Right lung (tissue), 5 donors: Measurements from ENCODE around the gene AP2A1. TPM values are rescaled to one million over a fixed set of nuclear protein-coding genes. Genes with fewer than 3 reads are reported as not detected.
"Not testable (repeated sequence)": the region's sequence is repeated elsewhere in the genome, so short reads cannot be mapped to it uniquely, and the experiment has no call there.

Experiments
- DNase-seq, 2 donors: peaks; one replicate each; pipeline ENCODE4 v3.0.0-alpha.2; 2013
- polyA plus RNA-seq, 5 donors: library from polyadenylated mRNA; unstranded; fragments of 120-200 nt; gene quantifications; one replicate each; pipeline versions ENCODE4 v1.2.1 to v1.2.3, GENCODE V29; 2013; ENCODE audit warnings: inconsistent platforms in 1 of 5, low replicate concordance in 1 of 5; ENCODE audit not compliant: insufficient read length in 5 of 5, insufficient read depth in 1 of 5

The AP2A1 gene
- polyA plus RNA-seq, 5 donors, result 47.8 to 87.2 (median 57.3) TPM

DNA sequence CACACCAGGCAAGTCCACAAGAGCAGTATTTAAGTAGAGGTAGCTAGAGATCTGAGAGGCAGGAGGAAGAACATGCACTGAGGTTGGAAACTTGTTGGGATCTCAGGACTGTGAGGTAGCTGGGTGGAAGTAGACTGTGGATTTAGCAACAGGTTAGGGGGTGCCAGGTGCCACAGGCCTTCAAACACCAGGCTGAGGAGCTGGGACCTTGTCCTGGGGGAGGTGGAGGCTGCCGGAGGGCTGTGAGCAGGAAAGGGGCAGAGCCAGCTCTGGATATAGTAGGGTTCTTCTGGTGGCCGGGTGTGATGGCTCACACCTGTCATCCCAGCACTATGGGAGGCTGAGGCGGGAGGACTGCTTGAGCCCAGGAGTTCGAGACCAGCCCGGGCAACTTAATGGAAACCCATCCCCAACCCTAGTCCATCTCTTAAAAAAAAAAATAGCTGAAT lies 43.2 kb downstream of the AP2A1 start:
- no peak for DNase-seq

DNA sequence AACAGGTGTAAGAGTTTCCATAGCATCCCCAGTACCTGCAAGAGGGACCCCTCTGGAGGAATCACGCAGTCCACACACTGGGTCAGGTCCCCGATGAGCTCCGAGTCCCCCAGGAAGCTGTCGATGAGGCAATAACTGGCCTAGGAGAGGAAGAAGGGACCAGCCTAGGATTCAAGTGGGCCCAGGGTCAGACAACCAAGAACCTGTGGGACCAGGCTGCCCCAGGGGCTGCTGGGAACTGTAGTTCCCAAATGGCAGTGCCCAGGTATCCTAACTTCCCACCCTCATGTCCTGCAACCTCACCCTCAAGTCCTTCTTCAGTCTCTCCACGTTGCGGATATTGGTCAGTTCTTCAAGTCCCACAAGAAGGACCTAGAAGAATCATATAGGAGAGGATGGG lies 44.5 kb downstream of the AP2A1 start:
- DNase-seq, result no peak

DNA sequence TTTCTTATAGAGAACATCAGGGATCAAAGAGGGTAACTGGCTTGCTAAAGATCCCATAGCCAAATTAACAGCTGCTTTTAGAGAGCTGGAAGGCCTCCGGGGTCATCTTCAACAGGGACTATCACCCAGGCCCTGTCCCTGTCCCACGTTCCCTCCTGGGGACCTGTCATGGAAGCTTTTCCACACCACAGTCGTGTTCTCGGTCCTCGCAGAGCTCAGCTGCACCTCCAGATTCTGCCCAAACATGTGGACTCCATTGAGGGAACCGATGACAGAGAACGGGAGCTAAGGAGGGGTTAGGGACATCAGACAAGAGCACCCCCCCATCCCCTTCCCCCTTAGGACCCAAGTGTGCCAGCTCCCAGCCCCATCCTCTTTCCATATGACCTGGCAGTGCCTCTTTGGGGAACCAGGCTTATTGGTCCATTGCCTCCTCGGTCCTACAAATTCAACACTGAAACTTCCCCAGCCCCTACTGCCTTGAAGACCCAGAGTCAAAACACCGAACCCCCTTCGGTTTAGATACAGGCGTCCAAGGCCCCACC lies 45.7 kb downstream of the AP2A1 start:
- DNase-seq, result no peak

DNA sequence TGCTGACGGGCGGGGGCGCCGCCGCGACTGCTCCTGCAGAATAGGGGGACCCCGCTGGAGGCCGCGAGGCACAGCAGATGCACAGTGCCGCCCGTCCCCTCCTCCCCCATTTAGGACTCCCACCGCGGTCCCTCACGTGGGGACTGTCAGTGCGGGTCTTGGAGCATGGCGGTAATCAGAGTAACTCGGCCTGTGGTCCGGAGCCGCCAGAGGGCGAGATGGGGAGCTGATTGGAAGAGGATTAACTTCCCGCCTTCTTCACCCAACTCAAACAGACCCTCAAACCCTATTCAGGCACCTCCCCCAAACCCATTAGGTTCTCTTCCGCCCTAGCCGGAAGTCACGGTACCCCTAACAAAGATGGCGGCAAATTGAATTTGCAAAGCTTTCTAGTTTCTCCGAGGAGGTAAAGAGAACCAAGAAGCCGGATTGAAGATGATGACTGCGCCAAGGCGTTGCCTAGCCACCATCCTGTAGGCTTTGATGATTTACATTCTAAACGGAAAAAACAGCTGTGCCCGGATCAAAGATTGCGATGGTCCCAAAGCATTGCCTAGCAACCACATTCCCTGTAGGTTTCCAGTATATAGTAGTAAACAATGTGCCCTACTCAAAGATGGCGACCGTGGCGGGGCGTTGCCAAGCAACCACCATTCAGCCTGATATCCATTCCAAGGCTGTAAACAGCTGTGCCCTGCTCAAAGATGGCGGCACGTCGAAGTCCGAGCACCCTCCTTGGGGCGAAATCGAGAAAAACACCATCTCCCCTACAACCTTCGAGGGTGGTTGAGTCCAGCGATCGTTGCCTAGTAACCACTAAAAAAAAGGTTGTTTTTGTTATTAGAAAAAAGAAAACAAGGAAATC lies 46.4 kb downstream of the AP2A1 start, which contains the start of gene FUZ:
FUZ (minus strand) TSS at position 296 of the 865 bp plus-strand sequence; CDS start at position 110, 186 bp downstream.
- DNase-seq, result peak; percentile 97 to 98

DNA sequence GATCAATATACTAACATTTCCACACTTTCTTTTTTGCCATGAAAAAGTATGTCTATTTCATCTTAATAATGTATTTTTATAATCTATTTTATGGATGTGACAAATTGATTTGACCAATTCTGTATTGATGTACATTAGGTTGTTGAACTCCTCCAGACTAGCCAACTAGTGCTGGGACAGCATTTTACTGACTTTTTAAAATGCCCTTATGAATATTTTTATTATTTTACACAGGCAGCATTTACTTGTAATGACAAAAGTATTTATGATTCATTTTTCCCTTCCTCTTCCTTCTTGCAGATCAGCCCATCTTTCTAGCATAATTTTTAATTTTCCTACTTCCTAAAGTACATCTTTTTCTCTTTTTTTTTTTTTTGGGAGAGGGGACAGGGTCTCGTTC lies 47.2 kb downstream of the AP2A1 start:
- DNase-seq, result no peak

DNA sequence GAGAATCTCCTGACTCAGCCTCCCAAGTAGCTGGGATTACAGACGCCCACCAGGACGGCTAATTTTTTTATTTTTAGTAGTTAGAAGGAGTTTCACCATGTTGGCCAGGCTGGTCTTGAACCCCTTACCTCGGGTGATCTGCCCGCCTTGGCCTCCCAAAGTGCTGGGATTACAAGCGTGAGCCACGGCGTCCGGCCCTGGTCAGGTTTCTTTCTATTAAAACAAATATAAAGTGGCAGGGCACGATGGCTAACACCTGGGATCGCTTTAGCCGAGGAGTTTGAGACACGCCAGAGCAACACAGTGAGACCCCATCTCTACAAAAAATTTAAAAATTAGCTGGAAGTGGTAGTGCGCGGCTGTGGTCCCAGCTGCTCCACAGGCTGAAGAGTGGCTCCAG lies 49.8 kb downstream of the AP2A1 start:
- no peak for DNase-seq

DNA sequence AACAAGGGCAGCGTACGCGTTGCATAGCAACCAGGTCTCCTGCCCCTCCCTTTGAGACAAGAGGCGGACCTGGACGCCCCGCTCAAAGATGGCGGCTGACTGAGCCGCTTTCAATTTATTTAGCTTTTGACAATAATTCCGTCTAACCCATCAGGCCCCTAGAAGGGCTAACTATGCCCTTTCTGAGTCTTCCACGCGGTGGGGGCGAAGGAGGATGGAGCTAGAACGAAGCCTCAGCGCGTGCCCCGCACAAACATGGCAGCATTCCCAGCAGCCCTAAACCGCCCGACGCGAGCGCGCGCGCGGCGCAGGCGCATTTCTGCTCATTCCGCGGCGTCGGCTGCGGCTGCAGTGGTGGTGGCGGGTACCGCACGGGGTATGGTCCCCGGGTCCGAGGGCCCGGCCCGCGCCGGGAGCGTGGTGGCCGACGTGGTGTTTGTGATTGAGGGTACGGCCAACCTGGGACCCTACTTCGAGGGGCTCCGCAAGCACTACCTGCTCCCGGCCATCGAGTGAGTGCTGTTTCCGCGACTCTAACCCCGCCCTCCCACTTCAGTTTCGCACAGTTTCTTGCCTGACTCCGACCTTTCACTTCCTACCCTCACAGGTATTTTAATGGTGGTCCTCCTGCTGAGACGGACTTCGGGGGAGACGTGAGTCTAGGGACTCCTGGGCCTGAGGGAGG lies 51.3 kb downstream of the AP2A1 start, which contains the start of gene MED25:
MED25 (plus strand) TSS at position 326 of the 685 bp plus-strand sequence; CDS start at position 379, 53 bp downstream.
- peak; percentile 95 to 96 for DNase-seq

DNA sequence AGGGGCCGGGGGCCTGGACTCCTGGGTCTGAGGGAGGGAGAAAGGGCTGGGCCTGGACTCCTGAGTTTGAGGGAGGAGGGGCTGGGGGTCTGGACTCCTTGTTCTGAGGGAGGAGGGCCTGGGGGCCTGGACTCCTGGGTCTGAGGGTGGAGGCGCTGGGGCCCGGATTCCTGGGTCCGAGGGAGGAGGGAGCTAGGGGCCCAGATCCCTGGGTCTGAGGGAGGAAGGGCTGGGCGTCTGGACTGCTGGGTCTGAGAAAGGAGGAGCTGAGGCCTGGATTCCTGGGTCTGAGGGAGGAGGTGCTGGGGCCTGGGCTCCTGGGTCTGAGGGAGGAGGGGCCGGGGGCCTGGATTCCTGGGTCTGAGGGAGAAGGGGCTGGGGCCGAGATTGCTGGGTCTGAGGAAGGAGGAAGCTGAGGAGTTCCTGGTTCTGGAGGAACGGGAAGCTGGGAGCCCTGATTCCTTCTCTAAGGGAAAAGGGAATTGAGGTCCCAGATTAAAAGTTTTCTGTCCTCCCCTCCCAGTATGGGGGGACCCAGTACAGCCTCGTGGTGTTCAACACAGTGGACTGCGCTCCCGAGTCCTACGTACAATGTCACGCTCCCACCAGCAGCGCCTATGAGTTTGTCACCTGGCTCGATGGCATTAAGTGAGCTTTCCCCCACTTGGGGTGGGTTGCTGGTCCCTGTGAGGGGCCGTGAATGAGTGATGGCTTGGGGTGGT lies 52.0 kb downstream of the AP2A1 start:
- no peak for DNase-seq

DNA sequence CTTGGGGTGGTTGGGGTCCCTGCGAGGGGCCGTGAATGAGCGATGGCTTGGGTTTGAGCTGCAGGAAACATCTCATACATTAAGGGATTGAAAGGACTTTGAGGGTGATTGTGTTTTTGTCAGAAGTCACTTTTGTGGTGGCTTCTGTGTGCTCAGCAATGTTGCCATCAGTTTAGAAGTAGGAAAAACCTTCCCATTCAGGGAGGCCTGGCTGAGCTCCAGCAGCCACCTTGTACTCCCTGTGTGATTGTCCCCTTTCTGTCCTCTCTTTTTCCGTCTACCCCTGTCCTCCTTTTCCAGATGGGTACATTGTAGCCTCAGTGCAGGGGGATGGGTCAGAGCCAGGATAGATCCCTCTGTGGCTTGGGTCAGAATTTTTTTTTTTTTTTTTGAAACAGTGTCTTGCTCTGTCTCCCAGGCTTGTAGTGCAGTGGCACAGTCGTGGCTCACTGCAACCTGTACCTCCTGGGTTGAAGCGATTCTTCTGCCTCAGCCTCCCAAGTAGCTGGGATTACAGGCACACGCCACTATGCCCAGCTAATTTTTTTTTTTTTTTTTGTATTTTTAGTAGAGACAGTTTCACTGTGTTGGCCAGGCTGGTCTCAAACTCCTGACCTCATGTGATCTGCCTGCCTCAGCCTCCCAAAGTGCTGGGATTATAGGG lies 52.8 kb downstream of the AP2A1 start:
- DNase-seq, result not testable (repeated sequence)

DNA sequence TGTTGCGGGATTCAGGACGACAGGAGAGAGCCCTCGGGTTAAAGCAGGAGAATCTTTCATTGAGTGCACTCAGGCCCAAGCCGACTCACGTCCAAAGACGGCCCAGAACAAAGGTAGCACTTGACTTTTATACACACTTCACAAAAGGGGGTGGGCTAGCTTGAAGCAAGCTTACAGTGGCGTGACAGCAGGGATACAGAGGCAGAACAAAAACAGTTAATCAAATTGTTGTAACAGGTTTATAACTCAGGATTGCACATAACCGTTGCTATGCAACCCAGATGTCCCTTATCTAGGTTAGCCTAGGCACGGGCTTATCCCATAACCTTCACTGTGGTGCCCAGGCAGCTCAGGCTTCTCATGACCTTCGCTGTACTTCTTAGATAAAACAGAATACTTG lies 53.3 kb downstream of the AP2A1 start:
- no peak for DNase-seq

DNA sequence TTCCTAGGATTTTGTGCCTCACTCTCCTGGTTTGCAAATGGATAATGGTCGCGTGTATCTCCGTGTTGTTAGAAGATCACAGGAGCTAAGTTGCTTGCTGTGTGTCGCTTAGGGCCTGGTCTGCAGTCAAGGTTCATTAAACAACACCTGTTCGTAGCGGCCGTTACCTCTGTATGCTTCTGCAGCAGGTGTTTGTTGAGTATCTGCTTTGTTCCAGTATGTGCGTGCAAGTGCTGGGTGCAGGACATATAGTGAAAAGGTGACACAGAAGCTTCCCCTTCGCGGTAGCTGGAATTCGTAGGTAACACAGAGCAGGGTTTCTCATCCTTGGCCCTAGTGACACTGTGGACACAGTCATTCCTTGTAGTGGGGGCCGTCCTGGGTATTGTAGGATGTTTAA lies 56.7 kb downstream of the AP2A1 start:
- no peak for DNase-seq

DNA sequence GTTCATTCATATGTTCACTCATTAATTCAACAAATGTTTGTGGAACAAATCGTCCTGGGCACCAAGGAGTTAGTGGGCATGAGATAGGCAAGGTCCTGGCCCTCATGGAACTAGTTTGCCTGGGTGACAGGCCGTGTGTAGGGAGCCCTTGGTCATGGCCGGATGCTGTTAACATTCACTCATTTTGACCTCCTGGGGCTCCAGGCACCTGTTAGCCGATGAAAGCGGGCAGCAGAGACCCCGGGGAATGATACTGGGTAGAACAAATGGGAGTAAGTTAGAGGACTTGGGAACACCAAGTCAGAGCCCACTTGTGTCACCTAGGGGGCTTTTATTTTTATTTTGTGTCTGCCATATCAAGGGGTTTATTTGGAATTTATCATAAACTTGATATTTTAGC lies 57.9 kb downstream of the AP2A1 start:
- DNase-seq, result no peak

DNA sequence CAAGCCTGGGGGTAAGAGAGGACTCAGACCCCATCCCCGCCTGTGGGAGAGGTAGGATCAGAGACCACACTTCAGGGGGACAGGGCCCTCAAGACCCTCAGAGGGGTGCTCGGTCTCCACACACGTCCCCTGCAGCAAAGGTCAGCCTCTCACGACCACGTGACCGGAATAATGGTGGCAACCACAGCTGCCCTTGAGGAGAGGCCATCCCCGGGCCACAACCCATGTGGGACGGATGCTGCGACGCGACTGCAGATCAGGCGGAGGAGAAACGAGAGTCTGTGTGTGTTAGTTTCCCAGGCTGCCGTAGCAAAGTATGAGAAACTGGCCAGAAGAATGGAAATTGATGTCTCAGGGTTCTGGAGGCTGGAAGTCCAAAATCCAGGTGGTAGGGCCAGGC lies 60.2 kb downstream of the AP2A1 start:
- DNase-seq, result no peak

DNA sequence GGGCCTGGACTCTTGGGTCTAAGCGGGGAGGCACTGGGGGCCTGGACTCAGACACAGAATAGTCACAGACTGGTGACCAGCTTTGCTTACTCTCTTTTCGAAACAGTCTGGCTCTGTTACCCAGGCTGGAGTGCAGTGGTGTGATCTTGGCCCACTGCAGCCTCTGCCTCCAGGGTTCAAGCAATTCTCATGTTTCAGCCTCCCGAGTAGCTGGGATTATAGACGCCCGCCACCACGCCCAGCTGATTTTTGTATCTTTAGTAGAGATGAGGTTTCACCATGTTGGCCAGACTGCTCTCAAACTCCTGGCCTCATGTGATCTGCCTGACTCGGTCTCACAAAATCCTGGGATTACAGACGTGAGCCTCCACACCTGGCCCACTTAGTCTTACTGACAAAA lies 62.4 kb downstream of the AP2A1 start:
- no peak for DNase-seq

DNA sequence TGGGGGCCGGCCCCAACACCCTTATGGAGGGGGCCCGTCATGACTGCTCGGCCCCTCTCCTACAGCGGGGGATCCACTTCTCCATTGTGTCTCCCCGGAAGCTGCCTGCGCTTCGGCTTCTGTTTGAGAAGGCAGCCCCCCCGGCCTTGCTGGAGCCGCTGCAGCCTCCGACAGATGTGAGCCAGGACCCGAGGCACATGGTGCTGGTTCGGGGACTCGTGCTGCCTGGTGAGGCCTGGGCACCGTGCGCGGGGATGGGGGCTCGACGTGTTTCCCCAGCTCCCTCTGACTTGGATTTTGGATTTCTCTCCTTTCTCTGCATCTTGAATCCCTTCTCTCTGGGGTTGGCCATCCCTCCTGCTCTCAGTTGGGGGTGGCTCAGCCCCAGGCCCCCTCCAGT lies 62.9 kb downstream of the AP2A1 start:
- DNase-seq, result no peak

DNA sequence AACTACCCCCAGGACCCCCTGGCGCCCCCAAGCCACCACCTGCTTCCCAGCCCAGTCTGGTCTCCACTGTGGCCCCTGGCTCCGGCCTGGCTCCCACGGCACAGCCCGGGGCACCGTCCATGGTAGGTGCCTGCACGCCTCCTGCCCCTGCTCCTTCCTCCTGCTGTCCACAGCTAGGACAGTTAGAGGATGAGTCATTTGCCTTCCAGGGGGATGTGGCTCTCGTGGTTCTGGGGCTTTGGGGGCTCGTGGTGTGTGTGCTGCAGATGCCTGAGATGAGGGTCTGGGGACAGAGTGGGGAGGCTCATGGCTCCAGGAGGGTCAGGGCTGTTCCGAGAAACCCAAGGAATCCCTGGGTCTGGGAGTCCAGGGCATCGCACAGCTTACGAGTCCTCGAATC lies 64.0 kb downstream of the AP2A1 start:
- DNase-seq, result no peak

DNA sequence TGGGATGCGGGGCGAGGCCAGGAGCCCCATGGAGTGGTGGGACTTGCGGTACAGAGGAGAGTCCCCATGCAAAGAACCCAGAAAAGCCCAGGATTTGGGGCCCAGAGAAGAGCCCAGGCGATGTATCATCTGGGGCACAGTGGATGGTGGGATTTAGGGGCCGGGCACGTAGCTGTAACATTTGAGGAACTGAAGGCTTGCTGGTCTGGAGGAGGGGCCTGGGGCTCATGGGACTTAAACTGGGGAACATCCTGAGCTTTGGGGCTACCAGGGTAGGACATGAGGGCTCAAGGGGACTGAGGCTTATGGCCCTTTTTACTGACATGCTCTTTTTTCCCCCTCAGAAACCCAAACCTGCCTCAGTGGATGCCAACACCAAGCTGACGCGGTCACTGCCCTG lies 64.8 kb downstream of the AP2A1 start:
- no peak for DNase-seq

DNA sequence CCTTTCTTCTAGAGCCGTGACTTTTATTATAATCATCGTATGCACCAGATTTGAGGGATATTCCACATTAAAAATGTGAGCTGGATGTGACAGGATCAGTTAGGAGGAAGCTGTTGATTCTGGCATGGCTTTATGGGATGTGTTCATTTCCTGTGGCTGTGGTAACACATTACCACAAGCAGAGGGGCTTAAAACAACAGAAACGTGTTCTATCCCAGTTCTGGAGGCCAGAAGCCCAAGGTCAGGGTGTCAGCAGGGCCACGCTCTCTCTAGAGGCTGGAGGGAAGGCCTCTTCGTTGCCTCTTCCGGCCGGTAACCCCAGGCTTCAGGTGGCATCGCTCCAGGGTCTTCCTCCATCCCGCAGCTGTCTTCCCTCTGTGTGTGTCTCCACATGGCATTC lies 65.8 kb downstream of the AP2A1 start:
- DNase-seq, result no peak

DNA sequence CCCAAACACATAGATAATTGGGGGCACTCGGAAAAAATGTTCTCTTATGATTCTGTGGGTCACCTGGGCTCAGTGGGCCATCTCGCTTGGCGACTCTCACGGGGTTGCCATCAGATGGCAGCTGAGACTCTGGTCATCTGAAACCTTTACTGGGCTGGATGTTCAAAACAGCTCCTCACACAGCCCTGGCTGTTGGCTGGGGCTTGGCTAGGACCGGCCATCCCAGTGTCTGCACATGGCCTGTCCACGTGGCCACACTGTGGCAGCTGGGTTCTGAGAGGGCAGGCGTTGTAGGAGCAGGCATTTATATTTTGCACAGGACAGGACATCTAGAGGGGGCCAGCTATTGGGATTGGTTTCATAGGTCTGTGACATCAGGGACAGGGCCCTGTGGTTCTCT lies 66.8 kb downstream of the AP2A1 start:
- DNase-seq, result no peak

DNA sequence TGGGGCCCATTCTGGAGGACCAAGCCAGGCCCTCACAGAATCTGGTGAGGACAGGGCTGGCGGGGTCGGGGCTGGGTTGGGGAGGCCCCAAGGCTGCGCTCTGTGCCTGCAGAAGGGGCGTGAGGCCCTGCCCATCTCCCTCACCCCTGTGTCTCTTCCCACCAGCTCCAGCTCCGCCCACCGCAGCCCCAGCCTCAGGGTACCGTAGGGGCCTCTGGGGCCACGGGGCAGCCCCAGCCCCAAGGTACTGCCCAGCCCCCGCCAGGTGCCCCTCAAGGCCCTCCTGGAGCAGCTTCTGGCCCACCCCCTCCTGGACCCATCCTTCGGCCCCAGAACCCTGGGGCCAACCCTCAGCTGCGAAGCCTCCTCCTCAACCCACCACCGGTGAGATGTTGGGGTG lies 68.8 kb downstream of the AP2A1 start:
- DNase-seq, result no peak
